HG02885 (cell line): ENCODE data around the gene SKI.
"Not testable (repeated sequence)": the region's sequence is repeated elsewhere in the genome, so short reads cannot be mapped to it uniquely, and the experiment has no call there.

Experiments used
- ATAC-seq: cut with Tn5 transposase; IDR thresholded peaks from one replicate; pipeline ENCODE4 v1.9.1; 2021; ENCODE audit warnings: mild to moderate bottlenecking; ENCODE audit not compliant: unreplicated experiment, poor library complexity

SKI gene

GRCh38 chr1:2256435-2257244 lies 28.5 kb downstream of the SKI start:
- ATAC-seq = no peak

- ATAC-seq = no peak
Measured at GRCh38 chr1:2257245-2257627, 29.1 kb downstream of the SKI start.

- ATAC-seq = no peak
Measured at GRCh38 chr1:2258122-2258681, 30.1 kb downstream of the SKI start.

GRCh38 chr1:2258996-2259395 lies 30.9 kb downstream of the SKI start:
- no peak for ATAC-seq

- no peak for ATAC-seq
Measured at GRCh38 chr1:2259668-2260402, 31.7 kb downstream of the SKI start.

- ATAC-seq = not testable (repeated sequence)
Measured at GRCh38 chr1:2260470-2260869, 32.4 kb downstream of the SKI start.

- no peak for ATAC-seq
Measured at GRCh38 chr1:2260917-2261316, 32.8 kb downstream of the SKI start.

- not testable (repeated sequence) for ATAC-seq
Measured at GRCh38 chr1:2261476-2262395, 33.6 kb downstream of the SKI start.

- no peak for ATAC-seq
Measured at GRCh38 chr1:2266301-2266975, 38.3 kb downstream of the SKI start.

GRCh38 chr1:2267051-2267830 lies 39.1 kb downstream of the SKI start:
- ATAC-seq = no peak

- no peak for ATAC-seq
Measured at GRCh38 chr1:2267862-2268261, 39.7 kb downstream of the SKI start.

GRCh38 chr1:2268285-2269056 lies 40.4 kb downstream of the SKI start:
- ATAC-seq = no peak

GRCh38 chr1:2269193-2269921 lies 41.2 kb downstream of the SKI start:
- no peak for ATAC-seq

GRCh38 chr1:2269922-2270259 lies 41.8 kb downstream of the SKI start:
- no peak for ATAC-seq

GRCh38 chr1:2270260-2271100 lies 42.4 kb downstream of the SKI start:
- ATAC-seq = no peak

GRCh38 chr1:2271211-2271721 lies 43.1 kb downstream of the SKI start:
- ATAC-seq = no peak
